Spinal cord (tissue), 10 donors: Measurements from ENCODE around the gene CTSE. TPM values are rescaled to one million over a fixed set of nuclear protein-coding genes. Genes with fewer than 3 reads are reported as not detected.

Experiments
- DNase-seq, 6 donors: peaks; one replicate each; pipeline versions ENCODE4 v3.0.0 to v3.0.0-alpha.2; 2013 to 2015; ENCODE audit warnings: low spot score in 6 of 6, low read depth in 4 of 6
- H3K27ac ChIP-seq: one replicate; pipeline ENCODE4 v1.5.1; 2013; ENCODE audit warnings: low read depth, low read length, control low read depth
- H3K27me3 ChIP-seq: one replicate; pipeline ENCODE4 v1.6.1; 2013; ENCODE audit warnings: low read length; ENCODE audit not compliant: control insufficient read depth, insufficient read depth
- H3K36me3 ChIP-seq: one replicate; pipeline ENCODE4 v1.6.1; 2013; ENCODE audit warnings: low read length; ENCODE audit not compliant: control insufficient read depth, insufficient read depth
- H3K4me1 ChIP-seq: one replicate; pipeline ENCODE4 v1.6.1; 2013; ENCODE audit warnings: low read length; ENCODE audit not compliant: control insufficient read depth, insufficient read depth
- H3K4me3 ChIP-seq: one replicate; pipeline ENCODE4 v1.5.1; 2013; ENCODE audit warnings: low read depth, low read length, control low read depth
- H3K9me3 ChIP-seq: one replicate; pipeline ENCODE4 v1.6.1; 2013; ENCODE audit warnings: low read length; ENCODE audit not compliant: control insufficient read depth, insufficient read depth
- WGBS: methylation state at CpG from one replicate; pipeline ENCODE4 v1.1.5; 2013; ENCODE audit warnings: missing lambda C conversion rate; ENCODE audit not compliant: insufficient coverage; 5-methylcytosine and 5-hydroxymethylcytosine counted together
- polyA plus RNA-seq, 2 donors: library from polyadenylated mRNA; unstranded; fragments of 120-200 nt; gene quantifications; one replicate each; pipeline ENCODE4 v1.2.1, GENCODE V29; 2013; ENCODE audit not compliant: insufficient read length in 2 of 2
- total RNA-seq, 2 donors: library from RNA; depleted of rRNA in 1 of 2; stranded (reverse); fragments of 120-200 nt in 1 of 2; fragments of >200 nt in 1 of 2; gene quantifications; one replicate each; pipeline versions ENCODE4 v1.2.3 to v1.2.4, GENCODE V29; 2013 to 2014
- donor health status: healthy.

CTSE gene
- total and polyA plus RNA-seq, 4 donors: 0.18 to 0.28 (median 0.20) TPM; not detected in 1

GRCh38 chr1:206021008-206021625 is 2.6 kb downstream of the CTSE start:
- H3K4me3 ChIP-seq: no peak overlapping the region
- WGBS: 92% methylated on average over 9 of the region's 9 CpGs
- no peaks in the 10 kb centered on the region for H3K36me3 ChIP-seq
- no peak for DNase-seq
- H3K9me3 ChIP-seq: no peaks in the 10 kb centered on the region
- H3K27ac ChIP-seq: no peak overlapping the region
- H3K27me3 ChIP-seq: no peaks in the 10 kb centered on the region
- H3K4me1 ChIP-seq: no peaks in the 10 kb centered on the region

DNA sequence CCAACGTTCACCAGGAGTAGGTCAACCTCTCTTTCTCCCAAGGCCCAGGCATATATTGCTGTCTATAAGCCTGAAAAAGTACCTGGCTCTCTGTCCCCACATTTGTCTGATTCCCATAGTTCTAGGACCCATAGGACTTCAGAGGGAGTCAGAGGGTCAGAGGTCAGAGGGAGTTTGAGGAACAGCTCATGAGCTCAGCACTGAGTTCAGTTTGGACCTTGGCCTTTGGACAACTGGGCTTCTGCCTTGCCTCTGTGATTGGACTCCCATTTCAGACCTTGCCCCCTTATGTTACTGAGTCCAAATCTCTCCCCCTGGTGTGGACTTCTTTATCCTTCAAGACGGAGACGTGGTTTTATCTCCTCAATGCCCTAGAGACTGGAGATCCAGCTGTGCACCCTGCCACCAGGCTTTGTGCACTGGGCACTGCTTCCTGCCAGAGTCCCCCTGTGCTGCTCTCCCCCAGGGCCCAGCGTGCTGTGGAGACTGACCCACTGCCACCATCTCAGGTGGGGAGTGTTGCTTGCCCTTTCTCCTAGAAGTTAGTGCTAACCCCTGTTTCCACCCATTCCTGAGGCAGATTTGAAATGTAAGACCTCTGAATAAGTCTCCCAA is 3.2 kb downstream of the CTSE start:
- WGBS: 96% methylated on average over 4 of the region's 4 CpGs
- Histone ChIP-seq H3K36me3 (no peaks in the 10 kb centered on the region), H3K9me3 (no peaks in the 10 kb centered on the region), H3K27me3 (no peaks in the 10 kb centered on the region), H3K4me1 (no peaks in the 10 kb centered on the region), H3K27ac (no peak overlapping the region), H3K4me3 (no peak overlapping the region)
- no peak for DNase-seq

GRCh38 chr1:206015071-206015470 is 8.6 kb downstream of the CTSE start:
- no peak overlapping the region for H3K27ac ChIP-seq
- DNase-seq: no peak
- no peaks in the 10 kb centered on the region for H3K4me1 ChIP-seq
- no peaks in the 10 kb centered on the region for H3K27me3 ChIP-seq
- no CpG with 5 or more reads among the region's 1 CpG for WGBS
- no peaks in the 10 kb centered on the region for H3K9me3 ChIP-seq
- H3K4me3 ChIP-seq: no peak overlapping the region
- H3K36me3 ChIP-seq: no peaks in the 10 kb centered on the region

GRCh38 chr1:206014601-206015000 is 9.1 kb downstream of the CTSE start:
- Histone ChIP-seq H3K4me1 (no peaks in the 10 kb centered on the region), H3K27ac (no peak overlapping the region), H3K9me3 (no peaks in the 10 kb centered on the region), H3K27me3 (no peaks in the 10 kb centered on the region), H3K36me3 (no peaks in the 10 kb centered on the region), H3K4me3 (no peak overlapping the region)
- DNase-seq: no peak
- 100% methylated on average over 1 of the region's 5 CpGs for WGBS

GRCh38 chr1:206013026-206013795 is 10.5 kb downstream of the CTSE start:
- H3K4me1 ChIP-seq: no peaks in the 10 kb centered on the region
- WGBS: 100% methylated on average over 4 of the region's 6 CpGs
- no peak overlapping the region for H3K4me3 ChIP-seq
- no peak for DNase-seq
- no peak overlapping the region for H3K27ac ChIP-seq
- H3K36me3 ChIP-seq: no peaks in the 10 kb centered on the region
- no peaks in the 10 kb centered on the region for H3K27me3 ChIP-seq
- H3K9me3 ChIP-seq: no peaks in the 10 kb centered on the region

DNA sequence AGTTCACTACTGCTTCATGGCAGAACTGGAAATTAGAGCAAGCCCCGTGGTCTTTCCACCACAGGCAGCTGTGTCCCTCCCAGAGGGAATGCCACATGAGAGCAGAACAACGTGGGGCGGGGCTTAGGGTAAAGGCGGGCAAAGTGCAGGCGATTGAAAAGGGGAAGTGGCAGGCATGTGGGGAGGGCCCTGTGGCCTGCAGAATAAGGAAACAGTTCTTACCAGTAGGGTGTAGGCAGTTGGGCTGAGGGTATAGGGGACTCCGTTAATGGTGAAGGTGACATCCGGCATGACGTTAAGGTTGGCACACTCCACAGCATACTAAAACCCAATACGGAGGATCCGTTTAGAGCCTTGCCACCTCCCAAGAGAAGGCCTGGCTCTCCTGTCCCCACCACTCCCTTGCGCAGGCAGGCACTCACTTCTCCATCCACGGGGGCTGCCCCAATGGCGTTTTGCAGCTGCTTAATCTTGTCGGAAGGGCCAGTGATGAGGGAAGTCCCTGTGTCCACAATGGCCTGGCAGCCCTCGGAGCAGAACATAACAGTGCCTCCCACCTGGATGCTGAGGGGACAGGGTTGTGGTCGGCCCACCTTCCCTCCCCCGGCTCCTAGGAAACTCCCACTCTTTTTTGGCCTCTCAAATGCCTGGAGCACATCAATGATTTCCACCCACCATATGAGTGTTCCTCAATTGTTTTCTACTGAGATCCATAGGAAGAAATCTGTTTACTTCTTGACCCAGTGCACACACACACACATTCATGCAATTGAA is 11.4 kb downstream of the CTSE start:
- Histone ChIP-seq H3K4me1 (no peaks in the 10 kb centered on the region), H3K9me3 (no peaks in the 10 kb centered on the region), H3K36me3 (no peaks in the 10 kb centered on the region), H3K4me3 (no peak overlapping the region), H3K27me3 (no peaks in the 10 kb centered on the region), H3K27ac (no peak overlapping the region)
- WGBS: 79% methylated on average over 17 of the region's 17 CpGs
- DNase-seq: no peak

- no peak overlapping the region for H3K27ac ChIP-seq
- H3K36me3 ChIP-seq: no peaks in the 10 kb centered on the region
- H3K27me3 ChIP-seq: no peaks in the 10 kb centered on the region
- H3K9me3 ChIP-seq: no peaks in the 10 kb centered on the region
- 99% methylated on average over 6 of the region's 8 CpGs for WGBS
- DNase-seq: no peak
- H3K4me3 ChIP-seq: no peak overlapping the region
- H3K4me1 ChIP-seq: no peaks in the 10 kb centered on the region
Measured at GRCh38 chr1:206011057-206011456, 12.6 kb downstream of the CTSE start.

DNA sequence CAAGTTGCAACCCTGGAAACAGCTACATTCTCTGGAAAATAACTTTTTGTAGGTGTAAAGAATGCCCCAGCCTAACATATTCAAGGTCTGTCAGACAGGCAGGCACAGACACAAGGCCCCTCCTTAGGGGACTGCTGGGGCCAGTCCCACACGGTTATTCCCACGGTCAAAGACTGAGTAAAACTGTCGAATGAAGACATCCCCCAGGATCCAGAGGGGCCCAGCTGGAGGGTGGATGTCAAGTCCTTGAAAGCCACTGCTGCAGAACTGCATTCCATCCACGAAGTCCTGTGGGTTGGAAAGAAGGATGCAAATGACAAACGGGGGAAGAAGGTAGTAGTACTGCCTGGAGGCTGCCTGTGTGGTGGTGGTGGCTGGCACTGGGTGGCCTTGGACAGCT is 13.6 kb downstream of the CTSE start:
- H3K27ac ChIP-seq: no peak overlapping the region
- no peaks in the 10 kb centered on the region for H3K27me3 ChIP-seq
- WGBS: 29% methylated on average over 4 of the region's 5 CpGs
- H3K9me3 ChIP-seq: no peaks in the 10 kb centered on the region
- peaks cover 5% of the 10 kb centered on the region for H3K4me1 ChIP-seq
- no peaks in the 10 kb centered on the region for H3K36me3 ChIP-seq
- H3K4me3 ChIP-seq: no peak overlapping the region
- DNase-seq: no peak

DNA sequence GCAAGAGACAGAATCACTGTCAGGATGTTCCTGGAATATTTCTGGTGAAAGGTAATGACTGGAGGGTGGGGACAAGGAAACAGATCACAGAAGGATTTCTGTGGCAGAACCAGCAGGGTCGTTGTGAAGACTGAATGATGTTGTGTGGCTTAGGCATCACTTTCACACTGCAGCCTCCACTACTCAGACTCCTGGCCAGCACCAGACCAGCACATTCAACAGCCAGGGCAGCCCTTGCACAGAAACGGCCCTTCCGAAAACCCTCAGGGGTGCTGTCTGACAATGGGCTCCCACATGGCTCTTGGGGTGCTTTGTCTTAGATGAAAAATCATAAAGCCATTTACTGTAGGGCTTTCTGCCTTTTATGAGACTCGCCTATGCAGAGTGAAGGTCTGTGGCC is 16.7 kb downstream of the CTSE start:
- H3K27me3 ChIP-seq: no peaks in the 10 kb centered on the region
- H3K36me3 ChIP-seq: no peaks in the 10 kb centered on the region
- no peak overlapping the region for H3K4me3 ChIP-seq
- H3K9me3 ChIP-seq: no peaks in the 10 kb centered on the region
- peaks cover 18% of the 10 kb centered on the region for H3K4me1 ChIP-seq
- no CpG with 5 or more reads among the region's 4 CpGs for WGBS
- no peak for DNase-seq
- no peak overlapping the region for H3K27ac ChIP-seq
